Measurements from ENCODE around the gene FBXO31.
"Not testable (repeated sequence)": the region's sequence is repeated elsewhere in the genome, so short reads cannot be mapped to it uniquely, and the experiment has no call there.

FBXO31 gene

GRCh38 chr16:87342978-87343752 lies 40.4 kb downstream of the FBXO31 start:
- no peak for DNase-seq (ENCODE audit: low spot score)

- no peak for DNase-seq (ENCODE audit: low spot score)
Measured at GRCh38 chr16:87342504-87342903, 41.1 kb downstream of the FBXO31 start.

GRCh38 chr16:87340198-87340597 lies 43.4 kb downstream of the FBXO31 start:
- DNase-seq (ENCODE audit: low spot score), result no peak

- not testable (repeated sequence) for DNase-seq (ENCODE audit: low spot score)
Measured at GRCh38 chr16:87339724-87340105, 43.9 kb downstream of the FBXO31 start.

GRCh38 chr16:87339086-87339723 lies 44.4 kb downstream of the FBXO31 start:
- DNase-seq (ENCODE audit: low spot score), result no peak

GRCh38 chr16:87338155-87338765 lies 45.3 kb downstream of the FBXO31 start:
- no peak for DNase-seq (ENCODE audit: low spot score)

GRCh38 chr16:87337262-87337771 lies 46.3 kb downstream of the FBXO31 start:
- DNase-seq (ENCODE audit: low spot score), result no peak

- DNase-seq (ENCODE audit: low spot score), result no peak
Measured at GRCh38 chr16:87336434-87337240, 46.9 kb downstream of the FBXO31 start.

- no peak for DNase-seq (ENCODE audit: low spot score)
Measured at GRCh38 chr16:87335625-87336433, 47.7 kb downstream of the FBXO31 start.

- DNase-seq (ENCODE audit: low spot score), result no peak
Measured at GRCh38 chr16:87334651-87335624, 48.6 kb downstream of the FBXO31 start.

GRCh38 chr16:87333581-87334331 lies 49.8 kb downstream of the FBXO31 start:
- no peak for DNase-seq (ENCODE audit: low spot score)

- no peak for DNase-seq (ENCODE audit: low spot score)
Measured at GRCh38 chr16:87333101-87333500, 50.5 kb downstream of the FBXO31 start.

GRCh38 chr16:87332150-87332549 lies 51.4 kb downstream of the FBXO31 start:
- no peak for DNase-seq (ENCODE audit: low spot score)

GRCh38 chr16:87331241-87331801 lies 52.3 kb downstream of the FBXO31 start:
- no peak for DNase-seq (ENCODE audit: low spot score)

- DNase-seq (ENCODE audit: low spot score), result no peak
Measured at GRCh38 chr16:87330646-87331045, 52.9 kb downstream of the FBXO31 start.

- DNase-seq (ENCODE audit: low spot score), result no peak
Measured at GRCh38 chr16:87330257-87330624, 53.3 kb downstream of the FBXO31 start.

GRCh38 chr16:87329436-87330256 lies 53.9 kb downstream of the FBXO31 start:
- DNase-seq (ENCODE audit: low spot score), result no peak

- no peak for DNase-seq (ENCODE audit: low spot score)
Measured at GRCh38 chr16:87328846-87329245, 54.7 kb downstream of the FBXO31 start.
